ENCODE results near the gene VENTX. TPM values are rescaled to one million over a fixed set of nuclear protein-coding genes. Genes with fewer than 3 reads are reported as not detected.

Gene VENTX
- total RNA-seq, 1 donor from 2014 or later = not detected

- Histone ChIP-seq H3K79me2 (ENCODE audit: low read depth) (no peaks in the 10 kb centered on the region), H3K36me3 (no peaks in the 10 kb centered on the region), H3K9me3 (ENCODE audit: low read depth) (no peaks in the 10 kb centered on the region), H3K27me3 (no peaks in the 10 kb centered on the region), H2AFZ (replicated peaks) (no peak overlapping the region), H3K9ac (no peak overlapping the region), H3F3A (ENCODE audit: low read depth) (no peaks in the 10 kb centered on the region), H3K4me3 (no peak overlapping the region), H3K4me1 (no peaks in the 10 kb centered on the region), H3K27ac (no peak overlapping the region), H4K20me1 (ENCODE audit: low read depth) (no peaks in the 10 kb centered on the region), H3K4me2 (no peak overlapping the region)
- DNase-seq (ENCODE audit: low spot score) = no peak
- H3K36me3 Mint-ChIP-seq = peaks cover 1% of the 10 kb centered on the region
- TF ChIP-seq EZH2phosphoT487 (IDR thresholded peaks at IDR 0.05) (no peak), EZH2 (IDR thresholded peaks at IDR 0.05) (no peak)
- TF ChIP-seq, protein P1, sequence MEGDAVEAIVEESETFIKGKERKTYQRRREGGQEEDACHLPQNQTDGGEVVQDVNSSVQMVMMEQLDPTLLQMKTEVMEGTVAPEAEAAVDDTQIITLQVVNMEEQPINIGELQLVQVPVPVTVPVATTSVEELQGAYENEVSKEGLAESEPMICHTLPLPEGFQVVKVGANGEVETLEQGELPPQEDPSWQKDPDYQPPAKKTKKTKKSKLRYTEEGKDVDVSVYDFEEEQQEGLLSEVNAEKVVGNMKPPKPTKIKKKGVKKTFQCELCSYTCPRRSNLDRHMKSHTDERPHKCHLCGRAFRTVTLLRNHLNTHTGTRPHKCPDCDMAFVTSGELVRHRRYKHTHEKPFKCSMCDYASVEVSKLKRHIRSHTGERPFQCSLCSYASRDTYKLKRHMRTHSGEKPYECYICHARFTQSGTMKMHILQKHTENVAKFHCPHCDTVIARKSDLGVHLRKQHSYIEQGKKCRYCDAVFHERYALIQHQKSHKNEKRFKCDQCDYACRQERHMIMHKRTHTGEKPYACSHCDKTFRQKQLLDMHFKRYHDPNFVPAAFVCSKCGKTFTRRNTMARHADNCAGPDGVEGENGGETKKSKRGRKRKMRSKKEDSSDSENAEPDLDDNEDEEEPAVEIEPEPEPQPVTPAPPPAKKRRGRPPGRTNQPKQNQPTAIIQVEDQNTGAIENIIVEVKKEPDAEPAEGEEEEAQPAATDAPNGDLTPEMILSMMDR (IDR thresholded peaks at IDR 0.05) = no peak
- H3K9me3 Mint-ChIP-seq = peaks cover 8% of the 10 kb centered on the region
- peaks cover 8% of the 10 kb centered on the region for H3K27me3 Mint-ChIP-seq (ENCODE audit: insufficient read depth, low read depth)
- H3K27ac Mint-ChIP-seq = no peak overlapping the region
- H3K4me1 Mint-ChIP-seq = peaks cover 2% of the 10 kb centered on the region
- no peak overlapping the region for H3K4me3 Mint-ChIP-seq
Observed at GRCh38 chr10:133196221-133196915, 41.3 kb upstream of the VENTX start.

DNA sequence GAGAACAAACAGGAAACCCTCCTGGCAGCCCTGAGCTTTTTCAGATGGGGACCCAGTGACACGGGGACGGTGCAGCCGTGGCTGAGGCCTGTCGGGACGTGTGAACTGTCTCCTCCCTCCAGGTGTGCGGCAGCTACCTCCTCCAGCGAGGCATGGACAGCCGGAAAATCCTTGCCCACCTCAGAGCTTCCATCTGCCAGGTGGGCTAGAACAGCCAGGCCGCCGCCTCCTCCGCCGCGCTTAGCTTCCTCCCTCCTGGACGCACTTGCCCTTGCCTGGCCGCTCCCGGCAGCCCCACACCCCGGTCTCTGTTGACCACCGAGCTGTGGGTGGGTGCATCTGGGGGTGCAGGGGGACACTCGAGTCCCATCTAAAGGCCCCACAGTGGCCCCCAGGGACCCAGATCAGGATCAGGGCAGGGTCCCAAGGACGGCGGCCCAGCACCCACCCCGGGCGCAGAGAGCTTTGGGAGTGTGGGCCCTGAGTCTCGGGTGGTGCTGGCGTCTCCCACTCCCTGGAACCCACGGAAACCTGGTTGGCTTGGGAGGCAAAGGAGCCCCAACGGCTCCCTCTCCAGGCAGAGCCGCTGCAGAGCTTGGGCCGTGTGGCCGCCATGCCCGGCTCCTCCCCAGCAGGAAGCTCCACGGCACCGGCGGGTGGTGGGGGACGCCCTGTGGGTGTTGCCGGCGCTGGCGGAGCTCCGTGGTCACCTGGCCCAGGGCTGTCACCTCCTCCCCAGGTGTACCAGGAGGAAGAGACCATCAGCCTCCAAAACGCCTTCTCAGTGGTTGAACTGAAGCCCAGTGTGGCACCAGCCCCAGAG is 40.5 kb upstream of the VENTX start:
- no peaks in the 10 kb centered on the region for H3K4me1 ChIP-seq
- peaks cover 1% of the 10 kb centered on the region for H3K36me3 Mint-ChIP-seq
- TF ChIP-seq, protein P1 (IDR thresholded peaks at IDR 0.05) = no peak
- TF ChIP-seq EZH2 (IDR thresholded peaks at IDR 0.05) = no peak
- TF ChIP-seq EZH2phosphoT487 (IDR thresholded peaks at IDR 0.05) = no peak
- no peak overlapping the region for H2AFZ ChIP-seq (replicated peaks)
- no peaks in the 10 kb centered on the region for H3K36me3 ChIP-seq
- no peaks in the 10 kb centered on the region for H3K9me3 ChIP-seq (ENCODE audit: low read depth)
- no peaks in the 10 kb centered on the region for H3K79me2 ChIP-seq (ENCODE audit: low read depth)
- H3K4me2 ChIP-seq = no peak overlapping the region
- H3K27ac Mint-ChIP-seq = no peak overlapping the region
- H3K4me3 ChIP-seq = no peak overlapping the region
- H3K9me3 Mint-ChIP-seq = peaks cover 4% of the 10 kb centered on the region
- H3K27me3 Mint-ChIP-seq (ENCODE audit: insufficient read depth, low read depth) = peaks cover 8% of the 10 kb centered on the region
- peaks cover 5% of the 10 kb centered on the region for H3K4me1 Mint-ChIP-seq
- no peak for DNase-seq (ENCODE audit: low spot score)
- no peaks in the 10 kb centered on the region for H4K20me1 ChIP-seq (ENCODE audit: low read depth)
- no peaks in the 10 kb centered on the region for H3K27me3 ChIP-seq
- H3K27ac ChIP-seq = no peak overlapping the region
- no peak overlapping the region for H3K4me3 Mint-ChIP-seq
- no peaks in the 10 kb centered on the region for H3F3A ChIP-seq (ENCODE audit: low read depth)
- no peak overlapping the region for H3K9ac ChIP-seq

GRCh38 chr10:133197786-133198185 is 39.9 kb upstream of the VENTX start:
- H4K20me1 ChIP-seq (ENCODE audit: low read depth) = no peaks in the 10 kb centered on the region
- Mint-ChIP-seq H3K36me3 (peaks cover 1% of the 10 kb centered on the region), H3K27me3 (ENCODE audit: insufficient read depth, low read depth) (peaks cover 8% of the 10 kb centered on the region), H3K4me1 (peaks cover 5% of the 10 kb centered on the region), H3K9me3 (peaks cover 4% of the 10 kb centered on the region), H3K4me3 (no peak overlapping the region), H3K27ac (no peak overlapping the region)
- H3K9ac ChIP-seq = no peak overlapping the region
- no peak for DNase-seq (ENCODE audit: low spot score)
- H3K9me3 ChIP-seq (ENCODE audit: low read depth) = no peaks in the 10 kb centered on the region
- H2AFZ ChIP-seq (replicated peaks) = no peak overlapping the region
- no peaks in the 10 kb centered on the region for H3K4me1 ChIP-seq
- no peaks in the 10 kb centered on the region for H3F3A ChIP-seq (ENCODE audit: low read depth)
- no peak overlapping the region for H3K4me2 ChIP-seq
- H3K27me3 ChIP-seq = no peaks in the 10 kb centered on the region
- H3K79me2 ChIP-seq (ENCODE audit: low read depth) = no peaks in the 10 kb centered on the region
- no peaks in the 10 kb centered on the region for H3K36me3 ChIP-seq
- no peak overlapping the region for H3K27ac ChIP-seq
- H3K4me3 ChIP-seq = no peak overlapping the region
- TF ChIP-seq EZH2phosphoT487 (IDR thresholded peaks at IDR 0.05) = no peak
- TF ChIP-seq, protein P1 (IDR thresholded peaks at IDR 0.05) = no peak
- no peak for TF ChIP-seq EZH2 (IDR thresholded peaks at IDR 0.05)

Measured in neural progenitor cell (in vitro differentiated cells).